KMS-11 (cell line): ENCODE data around the gene STH.

ENCODE experiments used
- H2AFZ ChIP-seq: fragments of 200-600 bp; sonication (generic); 2 replicates; pipeline ENCODE4 v1.6.1; 2016; ENCODE audit warnings: antibody characterized with exemption, mixed run types, low read depth
- H3K27ac ChIP-seq: fragments of 200-600 bp; sonication (generic); 2 replicates; pipeline ENCODE4 v1.6.1; 2016; ENCODE audit warnings: mild to moderate bottlenecking, mixed run types
- H3K27me3 ChIP-seq: fragments of 200-600 bp; sonication (generic); 2 replicates; pipeline ENCODE4 v1.6.1; 2017; ENCODE audit warnings: mild to moderate bottlenecking, low read depth, mixed run types, moderate library complexity; ENCODE audit not compliant: insufficient read depth
- H3K36me3 ChIP-seq: fragments of 200-600 bp; sonication (generic); 2 replicates; pipeline ENCODE4 v1.6.1; 2017; ENCODE audit warnings: mild to moderate bottlenecking, mixed run types; ENCODE audit not compliant: insufficient read depth
- H3K4me1 ChIP-seq: fragments of 200-600 bp; sonication (generic); 2 replicates; pipeline ENCODE4 v1.6.1; 2016; ENCODE audit warnings: mild to moderate bottlenecking, low read depth, mixed run types; ENCODE audit not compliant: poor library complexity, severe bottlenecking
- H3K4me2 ChIP-seq: fragments of 200-600 bp; sonication (generic); 2 replicates; pipeline ENCODE4 v1.7.0; 2016; ENCODE audit warnings: mild to moderate bottlenecking, mixed run types
- H3K4me3 ChIP-seq: fragments of 200-600 bp; sonication (generic); IDR thresholded peaks from 2 replicates; pipeline ENCODE4 v1.6.1; 2017; ENCODE audit warnings: low read depth, low read length, mixed read lengths; ENCODE audit not compliant: insufficient read depth
- H3K79me2 ChIP-seq: fragments of 200-600 bp; sonication (generic); 2 replicates; pipeline ENCODE4 v1.6.1; 2016; ENCODE audit warnings: low read depth, mixed run types; ENCODE audit not compliant: insufficient read depth
- H3K9ac ChIP-seq: fragments of 200-600 bp; sonication (generic); 2 replicates; pipeline ENCODE4 v1.6.1; 2016; ENCODE audit warnings: mild to moderate bottlenecking, mixed run types
- H4K20me1 ChIP-seq: fragments of 200-600 bp; sonication (generic); 2 replicates; pipeline ENCODE4 v1.6.1; 2016; ENCODE audit warnings: mild to moderate bottlenecking, mixed run types; ENCODE audit not compliant: insufficient read depth
- CTCF ChIP-seq: fragments of 200-600 bp; sonication (generic); conservative IDR thresholded peaks from 2 replicates; pipeline ENCODE4 v1.6.1; 2017; ENCODE audit warnings: low read depth, mild to moderate bottlenecking, antibody characterized with exemption, low read length, moderate library complexity, mixed read lengths

The STH gene

GRCh38 chr17:45961206-45961605 lies 37.8 kb upstream of the STH start:
- Histone ChIP-seq H3K79me2 (no peaks in the 10 kb centered on the region), H3K27ac (no peak overlapping the region), H3K4me1 (no peaks in the 10 kb centered on the region), H3K4me2 (no peak overlapping the region), H3K4me3 (no peak overlapping the region), H3K9ac (no peak overlapping the region), H4K20me1 (no peaks in the 10 kb centered on the region), H2AFZ (no peak overlapping the region), H3K36me3 (no peaks in the 10 kb centered on the region), H3K27me3 (no peaks in the 10 kb centered on the region)
- TF ChIP-seq CTCF: no peak

GRCh38 chr17:45962221-45962972 lies 36.7 kb upstream of the STH start:
- Histone ChIP-seq H4K20me1 (no peaks in the 10 kb centered on the region), H3K4me2 (no peak overlapping the region), H3K9ac (no peak overlapping the region), H2AFZ (no peak overlapping the region), H3K27me3 (no peaks in the 10 kb centered on the region), H3K4me3 (no peak overlapping the region), H3K4me1 (no peaks in the 10 kb centered on the region), H3K79me2 (no peaks in the 10 kb centered on the region), H3K27ac (no peak overlapping the region), H3K36me3 (no peaks in the 10 kb centered on the region)
- TF ChIP-seq CTCF: no peak

GRCh38 chr17:45963283-45963682 lies 35.8 kb upstream of the STH start:
- H3K79me2 ChIP-seq: no peaks in the 10 kb centered on the region
- H4K20me1 ChIP-seq: no peaks in the 10 kb centered on the region
- no peaks in the 10 kb centered on the region for H3K4me1 ChIP-seq
- H3K4me3 ChIP-seq: no peak overlapping the region
- H3K36me3 ChIP-seq: no peaks in the 10 kb centered on the region
- H3K27ac ChIP-seq: no peak overlapping the region
- H3K4me2 ChIP-seq: no peak overlapping the region
- no peak overlapping the region for H3K9ac ChIP-seq
- H2AFZ ChIP-seq: no peak overlapping the region
- no peaks in the 10 kb centered on the region for H3K27me3 ChIP-seq
- no peak for TF ChIP-seq CTCF

GRCh38 chr17:45963889-45964288 lies 35.2 kb upstream of the STH start:
- Histone ChIP-seq H3K4me2 (no peak overlapping the region), H3K36me3 (no peaks in the 10 kb centered on the region), H3K4me1 (no peaks in the 10 kb centered on the region), H3K27ac (no peak overlapping the region), H3K27me3 (no peaks in the 10 kb centered on the region), H3K9ac (no peak overlapping the region), H4K20me1 (no peaks in the 10 kb centered on the region), H2AFZ (no peak overlapping the region), H3K79me2 (no peaks in the 10 kb centered on the region), H3K4me3 (no peak overlapping the region)
- TF ChIP-seq CTCF: no peak
